Prostate gland (tissue), 2 donors: Measurements from ENCODE around the gene CHEK1. TPM values are rescaled to one million over a fixed set of nuclear protein-coding genes. Genes with fewer than 3 reads are reported as not detected.

ENCODE experiments used
- DNase-seq: peaks from one replicate; pipeline ENCODE4 v3.0.0-alpha.2; 2019; ENCODE audit warnings: low spot score
- H3K27ac ChIP-seq, 2 donors: fragments of 200-600 bp; sonication (generic); 2 replicates each; pipeline ENCODE4 v1.5.1; 2017 to 2019
- H3K27me3 ChIP-seq: fragments of 200-600 bp; sonication (generic); replicated peaks from 2 replicates; pipeline ENCODE4 v1.5.1; 2019; ENCODE audit not compliant: insufficient read depth
- H3K36me3 ChIP-seq, 2 donors: fragments of 200-600 bp; sonication (generic); 1 replicate in 1 of 2; 2 replicates in 1 of 2; pipeline versions ENCODE4 v1.5.1 to v1.8.1; 2017 to 2019
- H3K4me1 ChIP-seq: fragments of 200-600 bp; sonication (generic); replicated peaks from 2 replicates; pipeline ENCODE4 v1.5.1; 2019
- H3K4me3 ChIP-seq, 2 donors: fragments of 200-600 bp; sonication (generic); 2 replicates each; pipeline ENCODE4 v1.5.1; 2017 to 2019
- H3K9me3 ChIP-seq: fragments of 200-600 bp; sonication (generic); 2 replicates; pipeline ENCODE4 v1.5.1; 2017
- POLR2A ChIP-seq: fragments of 450-650 bp; IDR thresholded peaks from one replicate; pipeline ENCODE4 v1.6.1; 2016; ENCODE audit warnings: antibody characterized with exemption, mild to moderate bottlenecking
- POLR2AphosphoS5 ChIP-seq: sonication (generic); formaldehyde crosslinking; IDR thresholded peaks from one replicate; pipeline ENCODE4 v1.6.1; 2017; ENCODE audit warnings: antibody characterized with exemption
- WGBS: methylation state at CpG from one replicate; pipeline ENCODE4 v1.1.5; 2018; 5-methylcytosine and 5-hydroxymethylcytosine counted together
- intact Hi-C: fragments of 100-400 bp; cut with DNase I; formaldehyde crosslinking; loops from one replicate; pipeline ENCODE4 v1.14.2; 2022
- total RNA-seq, 2 donors: library from RNA; depleted of rRNA; stranded (reverse); fragments of >200 nt; gene quantifications; one replicate each; pipeline ENCODE4 v1.1.0, GENCODE V29; 2016
- TF ChIP-seq, protein P1 (sequence below), 4 experiments: fragments of 200-600 bp in 2 of 4; fragments of 450-650 bp in 2 of 4; sonication (generic) in 2 of 4; IDR thresholded peaks; 1 replicate in 3 of 4; 2 replicates in 1 of 4; pipeline ENCODE4 v1.5.1; 2016 to 2019; ENCODE audit warnings: antibody characterized with exemption in 4 of 4, mild to moderate bottlenecking in 2 of 4, moderate library complexity in 2 of 4

Gene CHEK1
- total RNA-seq, 2 donors from 2014 or later: 3.2 to 20.3 TPM

DNA sequence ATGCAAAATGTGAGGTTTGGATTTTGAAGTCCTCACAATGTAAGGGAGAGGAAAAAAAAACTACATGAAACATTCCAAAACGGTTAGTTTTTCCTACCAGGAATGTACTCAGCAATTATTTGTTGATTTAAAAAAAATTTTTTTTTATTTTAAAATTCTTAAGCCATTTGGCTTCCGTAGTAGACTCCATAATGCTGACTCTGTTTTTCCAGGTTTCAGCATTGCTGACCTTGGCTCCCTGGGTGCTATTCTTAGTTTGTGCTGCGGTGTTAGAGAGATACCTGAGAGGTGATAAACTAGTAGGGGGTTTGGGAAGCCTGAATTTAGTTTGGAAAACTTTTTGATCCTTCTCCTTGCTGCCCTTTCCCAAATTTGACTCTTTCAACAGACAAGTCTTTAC is 21.8 kb upstream of the CHEK1 start:
- WGBS: 84% methylated on average over 3 of the region's 3 CpGs
- H3K36me3 ChIP-seq: peaks cover 4 to 19% of the 10 kb centered on the region in 2 donors
- H3K27me3 ChIP-seq: no peaks in the 10 kb centered on the region
- no peaks in the 10 kb centered on the region for H3K9me3 ChIP-seq
- H3K4me1 ChIP-seq: no peaks in the 10 kb centered on the region
- intact Hi-C loops: no loop called here
- DNase-seq: no peak
- no peak overlapping the region for H3K4me3 ChIP-seq
- TF ChIP-seq, protein P1, sequence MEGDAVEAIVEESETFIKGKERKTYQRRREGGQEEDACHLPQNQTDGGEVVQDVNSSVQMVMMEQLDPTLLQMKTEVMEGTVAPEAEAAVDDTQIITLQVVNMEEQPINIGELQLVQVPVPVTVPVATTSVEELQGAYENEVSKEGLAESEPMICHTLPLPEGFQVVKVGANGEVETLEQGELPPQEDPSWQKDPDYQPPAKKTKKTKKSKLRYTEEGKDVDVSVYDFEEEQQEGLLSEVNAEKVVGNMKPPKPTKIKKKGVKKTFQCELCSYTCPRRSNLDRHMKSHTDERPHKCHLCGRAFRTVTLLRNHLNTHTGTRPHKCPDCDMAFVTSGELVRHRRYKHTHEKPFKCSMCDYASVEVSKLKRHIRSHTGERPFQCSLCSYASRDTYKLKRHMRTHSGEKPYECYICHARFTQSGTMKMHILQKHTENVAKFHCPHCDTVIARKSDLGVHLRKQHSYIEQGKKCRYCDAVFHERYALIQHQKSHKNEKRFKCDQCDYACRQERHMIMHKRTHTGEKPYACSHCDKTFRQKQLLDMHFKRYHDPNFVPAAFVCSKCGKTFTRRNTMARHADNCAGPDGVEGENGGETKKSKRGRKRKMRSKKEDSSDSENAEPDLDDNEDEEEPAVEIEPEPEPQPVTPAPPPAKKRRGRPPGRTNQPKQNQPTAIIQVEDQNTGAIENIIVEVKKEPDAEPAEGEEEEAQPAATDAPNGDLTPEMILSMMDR (IDR thresholded peaks at IDR 0.05): no peak
- TF ChIP-seq POLR2AphosphoS5 (no peak), POLR2A (no peak)
- no peak overlapping the region for H3K27ac ChIP-seq

DNA sequence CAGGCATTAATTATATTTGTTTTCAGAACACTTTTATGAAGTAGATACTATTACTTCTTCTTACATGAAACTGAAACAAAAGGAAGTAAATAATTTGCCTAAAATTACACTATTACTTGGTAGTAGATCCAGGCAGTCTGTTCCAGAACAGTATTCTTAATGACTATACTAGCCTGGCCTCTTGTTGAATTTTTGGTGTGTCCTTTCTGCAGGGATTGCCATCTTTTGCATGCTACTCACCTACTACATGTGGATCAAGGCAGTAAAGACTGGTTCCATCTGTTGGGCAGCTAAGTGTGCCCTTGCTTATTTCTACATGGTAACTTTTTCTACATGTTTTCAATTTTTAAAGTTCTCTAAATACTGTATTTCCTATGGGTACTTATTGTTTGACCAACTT is 19.5 kb upstream of the CHEK1 start:
- no peak for DNase-seq
- no peak overlapping the region for H3K27ac ChIP-seq
- no peak overlapping the region for H3K4me3 ChIP-seq
- no peaks in the 10 kb centered on the region for H3K4me1 ChIP-seq
- intact Hi-C loops: no loop called here
- H3K27me3 ChIP-seq: no peaks in the 10 kb centered on the region
- H3K9me3 ChIP-seq: no peaks in the 10 kb centered on the region
- peaks cover 16 to 19% of the 10 kb centered on the region in 2 donors for H3K36me3 ChIP-seq
- TF ChIP-seq, protein P1 (IDR thresholded peaks at IDR 0.05): no peak
- no peak for TF ChIP-seq POLR2AphosphoS5
- no peak for TF ChIP-seq POLR2A

- WGBS: 84% methylated on average over 7 of the region's 7 CpGs
- intact Hi-C loops: no loop called here
- peaks cover 9 to 25% of the 10 kb centered on the region in 2 donors for H3K36me3 ChIP-seq
Observed at GRCh38 chr11:125609545-125609944, 15.4 kb upstream of the CHEK1 start.

GRCh38 chr11:125618383-125618782 is 6.6 kb upstream of the CHEK1 start:
- peaks cover 10 to 11% of the 10 kb centered on the region in 2 donors for H3K36me3 ChIP-seq
- H3K27ac ChIP-seq: no peak overlapping the region
- TF ChIP-seq, protein P1 (IDR thresholded peaks at IDR 0.05): no peak
- TF ChIP-seq POLR2AphosphoS5 (no peak), POLR2A (no peak)
- H3K4me1 ChIP-seq: no peaks in the 10 kb centered on the region
- no peak for DNase-seq
- no peaks in the 10 kb centered on the region for H3K27me3 ChIP-seq
- no peaks in the 10 kb centered on the region for H3K9me3 ChIP-seq
- 91% methylated on average over 4 of the region's 4 CpGs for WGBS
- H3K4me3 ChIP-seq: no peak overlapping the region
- intact Hi-C loops: no loop called here

More at GRCh38 chr11:125609545-125609944, 15.4 kb upstream of the CHEK1 start:
- Histone ChIP-seq H3K4me3 (no peak overlapping the region), H3K27me3 (no peaks in the 10 kb centered on the region), H3K4me1 (no peaks in the 10 kb centered on the region), H3K9me3 (no peaks in the 10 kb centered on the region), H3K27ac (no peak overlapping the region)
- TF ChIP-seq POLR2AphosphoS5 (no peak), POLR2A (no peak)
- TF ChIP-seq, protein P1 (IDR thresholded peaks at IDR 0.05): no peak
- no peak for DNase-seq

GRCh38 chr11:125621995-125622394 is 3.0 kb upstream of the CHEK1 start:
- 67% methylated on average over 2 of the region's 2 CpGs for WGBS
- Histone ChIP-seq H3K27me3 (no peaks in the 10 kb centered on the region), H3K9me3 (no peaks in the 10 kb centered on the region), H3K4me1 (no peaks in the 10 kb centered on the region), H3K36me3 (peaks cover 4 to 8% of the 10 kb centered on the region in 2 donors), H3K4me3 (no peak overlapping the region), H3K27ac (no peak overlapping the region)
- no peak for TF ChIP-seq POLR2AphosphoS5
- TF ChIP-seq POLR2A: no peak
- TF ChIP-seq, protein P1 (IDR thresholded peaks at IDR 0.05): no peak
- intact Hi-C loops: no loop called here
- no peak for DNase-seq
